Stimulated activated CD8-positive, alpha-beta memory T cell treated with anti-CD3 and anti-CD28 coated beads, Interleukin-7, amount 100 ng/mL, for 4 hours (primary cell): ENCODE results near the gene B4GALT2.
A peak's percentile ranks its signal among the peaks of the same experiment; 100 is the strongest.

Experiments used
- DNase-seq, 2 donors: peaks; one replicate each; pipeline ENCODE4 v3.0.0-alpha.2; 2020; ENCODE audit warnings: low read depth in 2 of 2

Gene B4GALT2, protein sequence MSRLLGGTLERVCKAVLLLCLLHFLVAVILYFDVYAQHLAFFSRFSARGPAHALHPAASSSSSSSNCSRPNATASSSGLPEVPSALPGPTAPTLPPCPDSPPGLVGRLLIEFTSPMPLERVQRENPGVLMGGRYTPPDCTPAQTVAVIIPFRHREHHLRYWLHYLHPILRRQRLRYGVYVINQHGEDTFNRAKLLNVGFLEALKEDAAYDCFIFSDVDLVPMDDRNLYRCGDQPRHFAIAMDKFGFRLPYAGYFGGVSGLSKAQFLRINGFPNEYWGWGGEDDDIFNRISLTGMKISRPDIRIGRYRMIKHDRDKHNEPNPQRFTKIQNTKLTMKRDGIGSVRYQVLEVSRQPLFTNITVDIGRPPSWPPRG

DNA sequence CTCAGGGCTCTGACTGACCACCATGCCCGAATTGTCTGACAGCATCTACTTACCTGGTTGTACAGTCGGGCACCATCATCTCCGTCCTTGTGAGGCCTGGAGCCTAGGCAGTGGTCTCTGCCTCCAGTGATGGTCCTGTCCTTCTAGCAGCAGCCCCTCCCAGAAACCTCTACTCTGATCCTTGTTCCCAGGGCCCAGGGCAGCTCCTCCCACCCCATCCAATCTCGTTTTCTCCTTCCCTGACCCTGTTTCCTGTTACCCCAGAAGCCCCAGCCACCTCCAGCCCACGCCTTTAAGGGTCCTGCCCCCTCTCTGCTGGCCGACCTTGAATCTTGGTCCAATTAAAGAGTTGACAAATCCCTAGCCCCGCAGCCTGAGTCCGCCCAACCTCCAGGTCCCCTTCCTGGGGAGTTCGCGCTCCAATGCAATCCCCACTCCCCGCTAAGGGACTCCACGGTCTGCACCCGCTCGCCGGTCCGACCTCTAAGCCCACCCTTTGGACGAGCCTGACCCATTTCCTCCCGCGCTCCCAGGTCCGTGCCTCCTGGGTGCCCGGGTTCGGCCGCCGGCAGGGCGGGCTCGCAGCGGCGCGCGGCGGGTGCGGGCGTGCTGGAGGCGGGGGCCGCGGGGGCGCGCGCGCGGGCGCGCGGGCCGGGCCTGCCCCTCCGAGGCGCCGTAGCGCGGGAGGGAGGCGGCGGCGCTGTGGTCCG, at the start of gene B4GALT2:
Gene B4GALT2, plus strand, starts transcription at position 660 of the 710 bp plus-strand sequence. CDS start 1,951 bp downstream, outside the sequence.
- peak in 1 of 2 donors; percentile 34 for DNase-seq

DNA sequence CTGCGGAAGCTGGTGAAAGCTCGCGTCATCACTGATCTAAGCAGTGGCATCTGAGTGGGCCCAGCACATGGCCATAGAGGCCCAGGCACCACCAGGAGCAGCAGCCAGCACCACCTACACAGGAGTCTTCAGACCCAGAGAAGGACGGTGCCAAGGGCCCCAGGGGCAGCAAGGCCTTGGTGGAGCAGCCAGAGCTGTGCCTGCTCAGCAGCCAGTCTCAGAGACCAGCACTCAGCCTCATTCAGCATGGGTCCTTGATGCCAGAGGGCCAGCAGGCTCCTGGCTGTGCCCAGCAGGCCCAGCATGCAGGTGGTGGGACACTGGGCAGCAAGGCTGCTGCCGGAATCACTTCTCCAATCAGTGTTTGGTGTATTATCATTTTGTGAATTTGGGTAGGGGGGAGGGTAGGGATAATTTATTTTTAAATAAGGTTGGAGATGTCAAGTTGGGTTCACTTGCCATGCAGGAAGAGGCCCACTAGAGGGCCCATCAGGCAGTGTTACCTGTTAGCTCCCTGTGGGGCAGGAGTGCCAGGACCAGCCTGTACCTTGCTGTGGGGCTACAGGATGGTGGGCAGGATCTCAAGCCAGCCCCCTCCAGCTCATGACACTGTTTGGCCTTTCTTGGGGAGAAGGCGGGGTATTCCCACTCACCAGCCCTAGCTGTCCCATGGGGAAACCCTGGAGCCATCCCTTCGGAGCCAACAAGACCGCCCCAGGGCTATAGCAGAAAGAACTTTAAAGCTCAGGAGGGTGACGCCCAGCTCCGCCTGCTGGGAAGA, 48.7 kb upstream of the B4GALT2 start:
- DNase-seq: no peak

DNA sequence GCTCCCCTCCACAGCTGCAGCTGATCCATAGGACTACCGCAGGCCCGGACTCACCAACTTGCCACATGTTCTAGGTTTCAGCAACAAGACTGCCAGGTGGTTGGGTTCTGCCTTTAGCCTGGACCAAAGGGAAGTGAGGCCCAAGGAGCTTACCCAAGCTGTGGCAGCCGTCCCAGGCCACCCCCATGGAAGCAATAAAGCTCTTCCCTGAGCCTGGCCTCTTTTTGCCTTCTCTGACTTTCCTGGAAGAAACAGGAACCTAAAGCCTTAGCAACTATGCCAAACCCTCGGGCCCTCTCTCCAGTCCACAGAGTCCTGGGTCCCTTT, 48.1 kb upstream of the B4GALT2 start:
- DNase-seq: no peak

DNA sequence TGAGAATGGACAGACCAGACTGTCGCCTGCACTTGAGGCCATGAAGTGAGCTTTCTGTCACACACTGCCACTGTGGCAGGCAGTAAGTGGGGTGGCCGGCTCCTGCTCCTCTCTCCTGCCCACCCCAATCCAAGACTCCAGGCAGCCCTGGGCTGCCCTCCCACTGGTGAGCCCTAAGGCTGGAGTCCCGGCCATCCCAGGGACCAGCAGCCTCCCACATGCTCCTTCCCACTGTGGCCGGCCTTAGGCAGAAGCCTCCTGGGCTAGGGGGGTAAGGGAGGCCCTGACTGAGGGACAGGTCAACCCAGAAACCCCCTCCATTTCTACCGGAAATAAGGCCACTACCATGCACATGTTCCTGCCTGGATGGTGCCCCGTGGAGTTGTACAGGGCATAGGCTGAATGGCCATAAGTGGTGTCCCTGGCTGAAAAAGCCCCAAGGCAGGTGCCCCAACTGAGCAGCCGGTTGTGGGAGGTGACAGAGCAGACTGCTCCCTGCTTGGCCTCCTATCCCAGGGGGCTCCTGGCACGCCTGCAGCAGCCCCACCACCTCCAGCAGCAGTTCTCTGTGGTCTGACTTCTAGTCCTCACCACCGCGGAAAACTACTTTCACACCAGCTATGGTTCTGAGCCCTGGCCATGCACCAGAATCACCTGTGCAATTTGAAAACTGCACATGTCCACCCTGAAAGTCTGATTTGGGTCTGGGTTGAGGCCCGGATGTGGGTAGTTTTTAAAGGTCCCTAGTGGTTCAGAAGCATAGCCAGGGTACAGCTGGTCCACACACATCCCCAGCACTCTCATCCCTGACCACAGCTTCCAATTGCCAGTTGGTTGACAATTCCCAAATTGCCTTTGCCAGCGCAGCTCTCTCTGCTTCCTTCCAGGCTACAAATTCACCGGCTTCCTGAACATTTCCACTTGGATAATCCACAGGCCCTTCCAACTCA, 47.0 kb upstream of the B4GALT2 start:
- no peak for DNase-seq

DNA sequence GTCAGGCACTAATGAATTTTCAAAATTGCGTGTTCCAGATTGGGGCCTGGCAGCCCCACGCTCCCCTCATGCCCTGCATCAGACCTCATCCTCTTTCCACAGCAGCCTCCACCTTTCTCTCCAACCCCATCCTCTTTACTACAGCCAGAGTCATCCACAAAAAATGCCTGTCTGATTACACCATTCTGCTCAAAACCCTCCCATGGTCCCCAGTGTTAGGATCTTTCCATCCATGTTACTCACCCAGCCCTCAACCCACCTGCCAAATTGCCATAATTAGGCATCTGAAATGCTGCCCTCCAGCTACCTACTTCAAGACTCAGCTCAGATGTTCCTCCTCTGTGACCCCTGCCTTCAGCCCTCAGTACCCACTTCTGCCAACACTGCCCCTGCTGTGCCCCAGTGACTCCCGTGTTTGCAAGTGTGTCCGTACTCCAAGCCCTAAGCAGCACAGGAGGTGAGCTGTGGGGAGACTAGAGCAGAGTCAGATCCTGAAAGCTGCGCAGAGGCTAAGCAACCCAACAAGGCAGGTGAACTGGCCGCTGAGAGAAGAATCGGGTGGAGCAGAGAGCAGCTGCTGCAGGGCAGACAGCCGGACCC, 46.1 kb upstream of the B4GALT2 start:
- no peak for DNase-seq

DNA sequence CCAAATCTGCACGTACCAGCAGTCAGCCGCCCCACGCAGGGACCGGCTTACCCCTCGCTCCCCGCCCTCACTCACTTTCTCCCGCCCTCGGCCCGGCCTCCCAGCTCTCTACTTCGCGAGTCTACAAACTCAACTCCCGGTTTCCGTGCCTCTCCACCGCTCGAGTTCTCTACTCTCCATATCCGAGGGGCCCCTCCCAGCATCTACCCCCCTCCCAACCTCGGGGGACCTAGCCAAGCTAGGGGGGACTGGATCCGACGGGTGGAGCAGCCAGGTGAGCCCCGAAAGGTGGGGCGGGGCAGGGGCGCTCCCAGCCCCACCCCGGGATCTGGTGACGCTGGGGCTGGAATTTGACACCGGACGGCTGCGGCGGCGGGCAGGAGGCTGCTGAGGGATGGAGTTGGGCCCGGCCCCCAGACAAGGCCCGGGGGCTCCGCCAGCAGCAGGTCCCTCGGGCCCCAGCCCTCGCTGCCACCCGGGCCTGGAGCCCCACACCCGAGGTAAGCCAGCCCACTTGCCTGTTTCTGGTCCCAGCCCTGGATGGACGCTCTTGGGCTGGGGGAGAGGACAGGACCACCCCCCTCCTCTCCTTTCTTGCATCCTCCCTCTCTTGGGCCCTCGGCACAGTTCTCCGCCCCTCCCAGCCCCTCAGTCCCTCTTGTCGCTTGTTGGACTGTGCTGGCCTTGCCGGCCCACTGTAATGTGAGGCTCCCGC, 45.5 kb upstream of the B4GALT2 start, which contains the start of gene ARTN:
Gene ARTN, plus strand, starts transcription at position 416 of the 715 bp plus-strand sequence. CDS start 1,856 bp downstream, outside the sequence.
- DNase-seq: no peak

DNA sequence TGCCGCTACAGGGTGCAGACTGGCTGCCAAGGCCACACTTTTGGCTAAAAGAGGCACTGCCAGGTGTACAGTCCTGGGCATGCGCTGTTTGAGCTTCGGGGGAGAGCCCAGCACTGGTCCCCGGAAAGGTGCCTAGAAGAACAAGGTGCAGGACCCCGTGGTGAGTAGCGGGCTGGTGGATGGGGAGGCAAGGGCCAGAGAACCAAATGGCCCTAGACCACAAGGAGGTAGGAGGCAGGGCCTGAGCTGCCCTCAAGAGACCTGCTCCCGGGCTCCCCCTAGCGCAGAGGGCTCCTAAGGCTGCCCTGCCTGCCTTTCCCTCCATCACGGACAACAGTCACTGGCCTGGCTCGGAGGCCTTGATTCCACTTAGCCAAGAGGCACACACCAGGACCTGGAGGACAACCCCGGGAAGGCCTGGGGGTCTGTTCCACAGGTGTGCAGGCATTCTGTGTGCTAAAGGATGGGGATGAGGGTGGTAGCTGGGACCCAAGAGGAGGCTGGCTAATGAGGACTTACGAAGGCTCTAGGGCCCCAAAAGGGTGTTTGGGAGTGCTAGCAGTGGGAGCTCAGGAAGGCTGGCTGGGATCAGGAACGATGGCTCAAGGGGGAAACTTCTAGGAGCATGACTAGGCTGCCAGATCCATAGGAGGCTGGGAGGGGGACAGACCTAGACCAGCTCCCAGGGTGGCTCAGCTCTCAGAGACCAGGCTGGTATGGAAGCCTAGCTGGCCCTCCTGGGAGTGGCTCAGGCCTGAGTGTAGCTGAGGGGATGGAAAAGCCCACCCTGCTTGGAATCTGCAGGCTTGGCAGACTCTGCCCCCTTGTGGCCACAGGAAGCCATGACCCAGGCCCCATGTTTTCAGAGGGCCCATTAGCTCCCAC, 44.7 kb upstream of the B4GALT2 start:
- DNase-seq: peak; percentile 14 to 20

DNA sequence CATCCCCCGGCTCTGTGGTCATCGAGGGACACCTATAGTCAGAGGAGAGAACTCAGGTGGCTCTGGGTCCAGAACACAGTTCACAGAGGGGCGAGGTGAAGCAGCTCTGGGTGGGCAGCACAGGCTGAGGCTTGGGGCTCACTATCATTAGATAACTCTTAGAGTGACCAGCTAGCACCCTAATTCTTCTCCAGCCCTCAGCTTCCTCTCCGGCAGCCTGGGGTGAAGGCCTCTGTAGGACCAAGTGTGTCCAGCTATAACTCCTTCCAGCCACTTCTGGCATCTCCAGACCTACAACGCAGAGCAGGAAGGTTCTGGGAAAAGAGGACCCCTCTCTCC, 44.1 kb upstream of the B4GALT2 start:
- DNase-seq: no peak

DNA sequence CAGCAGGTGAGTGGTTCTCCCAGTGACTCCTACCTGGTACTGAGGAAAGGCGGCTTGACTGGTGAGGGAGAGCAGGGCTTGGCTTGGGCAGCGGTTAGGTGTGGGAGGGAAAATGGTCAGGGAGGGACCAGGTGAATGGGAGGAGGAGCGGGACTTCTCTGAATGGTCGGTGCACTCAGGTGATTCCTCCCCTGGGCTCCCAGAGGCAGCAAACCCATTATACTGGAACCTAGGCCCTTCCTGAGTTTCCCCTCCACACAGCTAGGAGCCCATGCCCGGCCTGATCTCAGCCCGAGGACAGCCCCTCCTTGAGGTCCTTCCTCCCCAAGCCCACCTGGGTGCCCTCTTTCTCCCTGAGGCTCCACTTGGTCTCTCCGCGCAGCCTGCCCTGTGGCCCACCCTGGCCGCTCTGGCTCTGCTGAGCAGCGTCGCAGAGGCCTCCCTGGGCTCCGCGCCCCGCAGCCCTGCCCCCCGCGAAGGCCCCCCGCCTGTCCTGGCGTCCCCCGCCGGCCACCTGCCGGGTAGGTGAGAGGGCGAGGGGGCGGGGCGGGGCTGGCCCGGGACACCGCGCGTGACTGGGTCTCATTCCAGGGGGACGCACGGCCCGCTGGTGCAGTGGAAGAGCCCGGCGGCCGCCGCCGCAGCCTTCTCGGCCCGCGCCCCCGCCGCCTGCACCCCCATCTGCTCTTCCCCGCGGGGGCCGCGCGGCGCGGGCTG, 43.1 kb upstream of the B4GALT2 start:
- no peak for DNase-seq

DNA sequence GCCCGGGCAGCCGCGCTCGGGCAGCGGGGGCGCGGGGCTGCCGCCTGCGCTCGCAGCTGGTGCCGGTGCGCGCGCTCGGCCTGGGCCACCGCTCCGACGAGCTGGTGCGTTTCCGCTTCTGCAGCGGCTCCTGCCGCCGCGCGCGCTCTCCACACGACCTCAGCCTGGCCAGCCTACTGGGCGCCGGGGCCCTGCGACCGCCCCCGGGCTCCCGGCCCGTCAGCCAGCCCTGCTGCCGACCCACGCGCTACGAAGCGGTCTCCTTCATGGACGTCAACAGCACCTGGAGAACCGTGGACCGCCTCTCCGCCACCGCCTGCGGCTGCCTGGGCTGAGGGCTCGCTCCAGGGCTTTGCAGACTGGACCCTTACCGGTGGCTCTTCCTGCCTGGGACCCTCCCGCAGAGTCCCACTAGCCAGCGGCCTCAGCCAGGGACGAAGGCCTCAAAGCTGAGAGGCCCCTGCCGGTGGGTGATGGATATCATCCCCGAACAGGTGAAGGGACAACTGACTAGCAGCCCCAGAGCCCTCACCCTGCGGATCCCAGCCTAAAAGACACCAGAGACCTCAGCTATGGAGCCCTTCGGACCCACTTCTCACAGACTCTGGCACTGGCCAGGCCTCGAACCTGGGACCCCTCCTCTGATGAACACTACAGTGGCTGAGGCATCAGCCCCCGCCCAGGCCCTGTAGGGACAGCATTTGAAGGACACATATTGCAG, 42.4 kb upstream of the B4GALT2 start:
- DNase-seq: no peak

DNA sequence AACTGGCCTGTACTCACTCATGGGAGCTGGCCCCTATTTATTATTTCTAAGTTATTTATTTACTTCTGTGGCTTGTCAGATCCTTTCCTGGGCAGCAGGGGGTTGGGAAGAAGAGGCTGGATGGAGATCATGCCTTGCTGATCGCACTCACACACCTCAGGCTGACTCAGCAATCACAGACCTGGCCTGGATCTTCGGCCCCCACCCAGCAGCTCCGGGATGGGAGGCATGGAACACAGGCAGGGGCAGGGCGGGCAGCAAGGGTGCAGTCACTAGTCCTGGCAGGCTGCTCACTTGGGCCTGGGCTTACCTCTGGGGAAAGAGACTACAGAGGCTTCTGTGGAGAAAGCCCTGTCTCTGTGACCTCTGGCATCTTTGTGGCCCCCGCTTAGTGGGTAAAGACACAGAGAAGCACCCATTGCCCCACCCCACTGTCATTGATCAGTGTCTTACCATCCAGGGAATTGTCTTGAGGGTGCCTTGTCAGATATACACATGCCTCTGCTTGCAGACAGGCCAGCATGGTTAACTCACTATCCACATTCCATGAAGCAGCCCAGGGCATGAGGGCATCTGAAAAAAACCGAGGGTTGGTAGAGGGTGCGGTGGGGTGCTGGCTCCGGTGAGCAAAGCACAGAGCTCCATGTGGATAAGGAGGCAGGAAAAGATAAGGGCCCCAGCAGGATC, 41.7 kb upstream of the B4GALT2 start:
- DNase-seq: no peak

DNA sequence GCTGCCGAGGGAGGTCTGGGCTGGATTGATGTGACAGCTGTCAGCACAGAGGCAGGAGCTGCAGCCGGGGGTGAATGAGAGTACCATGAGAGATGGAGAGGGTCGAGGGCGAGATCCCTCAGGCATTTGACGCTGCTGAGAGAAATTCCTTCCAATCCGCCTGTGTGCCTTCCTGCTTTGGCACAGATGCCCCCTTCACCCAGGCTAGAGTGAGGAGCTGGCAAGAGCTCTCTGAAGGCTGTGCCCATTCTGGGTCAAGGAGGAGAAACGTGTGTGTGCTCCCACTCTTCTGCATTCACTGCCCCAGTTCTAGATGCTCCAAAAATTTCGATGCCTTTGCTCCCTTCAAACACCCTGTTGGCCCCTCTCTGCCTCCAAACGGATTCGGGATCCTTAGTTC, 40.6 kb upstream of the B4GALT2 start:
- DNase-seq: no peak

DNA sequence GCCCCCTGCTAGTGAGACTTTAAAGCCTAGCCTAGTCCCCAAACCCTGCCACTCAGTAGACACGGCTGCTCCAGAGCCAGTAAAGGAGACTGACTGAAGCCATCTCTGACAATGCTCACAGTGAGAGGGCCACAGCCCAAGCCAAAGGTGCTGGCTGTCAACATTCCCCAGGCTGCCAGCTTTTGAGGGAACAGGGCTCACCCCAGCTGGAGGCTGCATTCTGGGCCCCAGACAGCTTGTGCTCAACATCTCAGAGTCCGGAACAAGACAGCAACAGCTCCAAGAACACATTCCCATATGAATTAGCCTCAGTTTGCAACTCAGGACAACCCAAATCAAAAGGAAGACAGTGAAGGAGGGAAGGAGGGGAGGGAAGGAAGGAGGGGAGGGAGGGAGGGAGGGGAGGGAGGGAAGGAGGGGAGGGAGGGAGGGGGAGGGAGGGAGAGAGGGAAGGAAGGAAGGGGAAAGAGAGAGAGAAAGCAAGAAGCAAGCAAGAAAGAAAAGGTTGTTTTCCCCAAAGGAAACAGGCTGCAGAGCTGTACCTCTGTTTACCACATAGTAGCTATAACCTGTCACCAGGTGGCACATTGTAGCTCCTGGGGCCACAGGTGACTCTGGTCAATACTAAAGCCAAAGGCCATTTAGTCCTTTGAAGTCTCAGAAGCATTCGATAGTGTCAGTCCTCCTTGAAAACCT, 40.0 kb upstream of the B4GALT2 start:
- DNase-seq: no peak

DNA sequence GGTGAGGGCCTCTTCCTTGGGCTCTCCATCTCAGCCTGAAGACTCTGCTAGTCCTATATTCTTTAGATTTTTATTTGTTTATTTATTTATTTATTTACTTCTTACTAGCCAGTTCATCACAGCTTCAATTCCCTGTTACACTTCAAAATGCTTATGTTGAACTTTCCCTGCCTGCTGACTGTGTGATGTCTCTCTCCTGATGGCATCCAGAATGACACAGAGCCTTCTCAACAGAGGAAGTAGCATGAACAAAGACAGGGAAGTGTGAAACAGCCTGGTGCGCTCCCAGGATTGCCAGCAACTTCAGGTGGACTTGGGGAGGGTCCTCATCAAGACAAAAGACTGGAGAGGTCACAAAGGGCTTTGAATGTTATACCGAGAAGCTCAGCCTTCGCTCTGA, 36.6 kb upstream of the B4GALT2 start:
- no peak for DNase-seq

DNA sequence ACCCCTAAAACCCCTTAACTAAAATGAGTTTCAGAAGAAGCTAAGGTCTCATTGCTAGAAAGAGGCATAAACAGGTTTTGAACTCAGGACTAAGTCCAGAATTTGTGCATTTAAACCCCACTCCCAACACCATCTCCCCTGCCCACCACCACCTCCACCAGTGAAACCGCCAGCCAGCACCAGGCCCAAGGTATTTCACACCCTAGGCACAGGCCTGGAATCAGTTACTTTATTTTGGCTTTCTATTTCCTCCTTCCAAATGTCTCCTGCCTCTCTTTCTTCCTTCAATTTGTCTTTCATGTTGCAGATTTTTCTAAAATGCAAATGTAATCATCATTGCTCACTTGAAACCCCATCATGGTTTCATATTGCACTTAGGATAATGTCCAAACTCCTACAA, 34.1 kb upstream of the B4GALT2 start:
- DNase-seq: no peak

DNA sequence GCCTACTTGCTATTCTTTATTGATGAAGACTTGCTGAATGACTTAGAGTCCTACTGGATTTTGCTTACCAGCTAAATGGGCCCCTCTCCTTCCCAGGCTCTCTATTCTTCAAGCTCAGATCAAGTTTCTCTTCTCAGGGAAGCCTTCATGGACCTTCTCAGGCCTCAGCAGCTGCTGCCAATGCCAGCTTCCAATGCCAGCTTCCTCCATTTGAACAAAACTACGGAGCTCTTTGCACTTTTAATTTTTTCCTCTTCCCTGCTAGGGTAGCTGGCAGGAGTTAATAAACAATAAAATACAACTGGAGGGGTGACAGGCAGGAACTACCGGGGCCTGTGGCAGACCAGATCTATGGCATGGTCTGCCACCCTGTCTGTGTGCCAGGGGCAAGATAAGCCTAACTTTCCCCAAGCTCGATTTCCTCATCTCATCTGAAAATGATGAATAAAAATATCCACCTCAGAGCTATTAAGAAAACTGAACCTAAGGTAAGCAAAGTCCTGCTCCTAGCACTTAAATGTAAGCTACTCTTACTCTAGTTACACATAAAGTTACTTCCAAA, 33.3 kb upstream of the B4GALT2 start:
- no peak for DNase-seq
